Measurements from ENCODE around the gene ZNF81. TPM values are rescaled to one million over a fixed set of nuclear protein-coding genes. Genes with fewer than 3 reads are reported as not detected.

Gene ZNF81
- total RNA-seq, 2 donors from 2014 or later: 4.5 to 6.2 TPM

GRCh38 chrX:47828984-47829383, 7.7 kb upstream of the ZNF81 start:
- intact Hi-C loops (cut with DNase I): no loop called here
- Histone ChIP-seq H3K27ac (no peak overlapping the region), H3K4me1 (replicated peaks) (no peaks in the 10 kb centered on the region), H3K27me3 (replicated peaks; ENCODE audit: insufficient read depth) (no peaks in the 10 kb centered on the region), H3K4me3 (no peak overlapping the region), H3K36me3 (no peaks in the 10 kb centered on the region), H3K9me3 (no peaks in the 10 kb centered on the region)
- WGBS: 90% methylated on average over 1 of the region's 1 CpG
- no peak for DNase-seq (ENCODE audit: low spot score)
- TF ChIP-seq POLR2A (IDR thresholded peaks at IDR 0.05) (no peak), CTCF (IDR thresholded peaks at IDR 0.05) (no peak), POLR2AphosphoS5 (IDR thresholded peaks at IDR 0.05) (no peak)

GRCh38 chrX:47831788-47832187, 4.9 kb upstream of the ZNF81 start:
- 34% methylated on average over 2 of the region's 2 CpGs for WGBS
- Histone ChIP-seq H3K36me3 (no peaks in the 10 kb centered on the region), H3K9me3 (no peaks in the 10 kb centered on the region), H3K4me3 (no peak overlapping the region), H3K27me3 (replicated peaks; ENCODE audit: insufficient read depth) (no peaks in the 10 kb centered on the region), H3K4me1 (replicated peaks) (no peaks in the 10 kb centered on the region), H3K27ac (no peak overlapping the region)
- TF ChIP-seq POLR2A (IDR thresholded peaks at IDR 0.05) (no peak), CTCF (IDR thresholded peaks at IDR 0.05) (peak in 2 of 4 experiments; percentile 26 to 42), POLR2AphosphoS5 (IDR thresholded peaks at IDR 0.05) (no peak)
- intact Hi-C loops (cut with DNase I): no loop called here
- no peak for DNase-seq (ENCODE audit: low spot score)

GRCh38 chrX:47838361-47838760, 1.7 kb downstream of the ZNF81 start:
- H3K9me3 ChIP-seq: no peaks in the 10 kb centered on the region
- TF ChIP-seq CTCF (IDR thresholded peaks at IDR 0.05) (no peak), POLR2AphosphoS5 (IDR thresholded peaks at IDR 0.05) (no peak), POLR2A (IDR thresholded peaks at IDR 0.05) (no peak)
- H3K4me3 ChIP-seq: no peak overlapping the region
- WGBS: 76% methylated on average over 1 of the region's 1 CpG
- intact Hi-C loops (cut with DNase I): no loop called here
- no peak for DNase-seq (ENCODE audit: low spot score)
- no peak overlapping the region for H3K27ac ChIP-seq
- H3K4me1 ChIP-seq (replicated peaks): no peaks in the 10 kb centered on the region
- H3K36me3 ChIP-seq: no peaks in the 10 kb centered on the region
- no peaks in the 10 kb centered on the region for H3K27me3 ChIP-seq (replicated peaks; ENCODE audit: insufficient read depth)

GRCh38 chrX:47840111-47840510, 3.4 kb downstream of the ZNF81 start:
- Histone ChIP-seq H3K27ac (no peak overlapping the region), H3K4me1 (replicated peaks) (no peaks in the 10 kb centered on the region), H3K4me3 (no peak overlapping the region), H3K9me3 (no peaks in the 10 kb centered on the region), H3K27me3 (replicated peaks; ENCODE audit: insufficient read depth) (no peaks in the 10 kb centered on the region), H3K36me3 (no peaks in the 10 kb centered on the region)
- intact Hi-C loops (cut with DNase I): no loop called here
- TF ChIP-seq CTCF (IDR thresholded peaks at IDR 0.05) (no peak), POLR2A (IDR thresholded peaks at IDR 0.05) (no peak), POLR2AphosphoS5 (IDR thresholded peaks at IDR 0.05) (no peak)
- WGBS: 46% methylated on average over 4 of the region's 4 CpGs
- no peak for DNase-seq (ENCODE audit: low spot score)

- Histone ChIP-seq H3K9me3 (no peaks in the 10 kb centered on the region), H3K4me1 (replicated peaks) (no peaks in the 10 kb centered on the region), H3K4me3 (no peak overlapping the region), H3K27ac (no peak overlapping the region), H3K36me3 (no peaks in the 10 kb centered on the region), H3K27me3 (replicated peaks; ENCODE audit: insufficient read depth) (no peaks in the 10 kb centered on the region)
- intact Hi-C loops (cut with DNase I): no loop called here
- TF ChIP-seq POLR2A (IDR thresholded peaks at IDR 0.05): no peak
- DNase-seq (ENCODE audit: low spot score): no peak
- 94% methylated on average over 1 of the region's 1 CpG for WGBS
These were observed 6.7 kb downstream of the ZNF81 start for GRCh38 chrX:47843363-47843762.

All from prostate gland (tissue), 2 donors.